Activated naive CD4-positive, alpha-beta T cell treated with anti-CD3 and anti-CD28 coated beads, Interleukin-2, amount 10 ng/mL, durations not matched to agents 5 hours and 36 hours (primary cell): ENCODE measurements around the gene ULK3. TPM values are rescaled to one million over a fixed set of nuclear protein-coding genes. Genes with fewer than 3 reads are reported as not detected.

ENCODE experiments used
- microRNA-seq: library from miRNA; unstranded; fragments of <30 nt; microRNA quantifications from one replicate; pipeline ENCODE4 v1.2.0, GENCODE V29; 2022; ENCODE audit warnings: borderline microRNAs expressed, borderline replicate concordance
- total RNA-seq, 2 experiments: library from RNA; stranded (reverse); gene quantifications; one replicate each; pipeline ENCODE4 v1.2.3, GENCODE V29; 2021

ULK3 gene, protein sequence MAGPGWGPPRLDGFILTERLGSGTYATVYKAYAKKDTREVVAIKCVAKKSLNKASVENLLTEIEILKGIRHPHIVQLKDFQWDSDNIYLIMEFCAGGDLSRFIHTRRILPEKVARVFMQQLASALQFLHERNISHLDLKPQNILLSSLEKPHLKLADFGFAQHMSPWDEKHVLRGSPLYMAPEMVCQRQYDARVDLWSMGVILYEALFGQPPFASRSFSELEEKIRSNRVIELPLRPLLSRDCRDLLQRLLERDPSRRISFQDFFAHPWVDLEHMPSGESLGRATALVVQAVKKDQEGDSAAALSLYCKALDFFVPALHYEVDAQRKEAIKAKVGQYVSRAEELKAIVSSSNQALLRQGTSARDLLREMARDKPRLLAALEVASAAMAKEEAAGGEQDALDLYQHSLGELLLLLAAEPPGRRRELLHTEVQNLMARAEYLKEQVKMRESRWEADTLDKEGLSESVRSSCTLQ
- total RNA-seq = 10 to 100 TPM; 67.0 to 71.4 TPM

DNA sequence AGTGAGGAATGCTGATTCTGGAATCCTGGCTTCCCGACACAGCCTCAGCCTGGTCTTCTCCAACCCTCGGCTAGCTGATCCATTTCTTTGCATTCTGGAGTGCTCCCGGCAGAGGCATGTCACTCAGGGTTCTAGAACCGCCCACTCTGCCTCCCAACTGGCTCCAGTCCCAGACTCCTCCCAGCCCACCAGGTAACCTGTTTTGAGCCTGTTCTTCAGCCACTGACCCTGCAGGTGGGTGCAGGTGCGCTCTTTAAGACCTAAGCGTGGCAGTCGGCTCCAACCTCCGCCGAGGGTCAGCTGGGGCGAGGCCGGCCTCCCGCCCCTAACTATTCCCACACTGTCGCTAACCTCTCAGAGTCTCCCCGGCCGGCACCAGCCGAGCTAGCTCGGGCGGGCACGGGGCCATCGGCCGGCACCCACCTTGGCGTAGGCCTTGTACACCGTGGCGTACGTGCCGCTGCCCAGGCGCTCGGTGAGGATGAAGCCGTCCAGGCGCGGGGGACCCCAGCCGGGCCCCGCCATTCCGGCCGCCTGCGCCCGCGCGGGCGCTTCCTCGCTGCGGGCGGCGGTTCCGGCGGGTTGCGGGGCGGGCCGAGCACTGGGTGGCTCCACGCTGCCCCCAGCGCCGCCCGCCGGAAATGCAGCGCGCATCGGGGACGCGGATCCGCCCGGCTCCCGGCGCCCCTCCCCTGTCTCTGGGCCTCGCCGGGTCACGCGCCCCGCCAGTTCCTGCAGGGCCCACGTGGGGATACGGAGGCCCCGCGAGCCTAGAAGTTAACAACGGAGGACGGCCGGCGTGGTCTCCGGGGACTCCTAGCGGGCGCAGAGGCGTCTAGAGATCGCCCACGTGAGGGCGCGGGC, at the start of gene ULK3:
Gene ULK3, minus strand, starts transcription at position 576 of the 864 bp plus-strand sequence. Its CDS starts 51 bp downstream, at position 525.

GRCh38 chr15:74889883-74890664, 47.1 kb upstream of the ULK3 start, which contains the start of gene MPI:
TSS of gene MPI (plus strand) at chr15:74890042. CDS start at chr15:74890074, 32 bp downstream.

GRCh38 chr15:74873036-74873755, 30.2 kb upstream of the ULK3 start, which contains the start of gene SCAMP2:
TSS of gene SCAMP2 (minus strand) at chr15:74873365. CDS start at chr15:74873255, 110 bp downstream.

DNA sequence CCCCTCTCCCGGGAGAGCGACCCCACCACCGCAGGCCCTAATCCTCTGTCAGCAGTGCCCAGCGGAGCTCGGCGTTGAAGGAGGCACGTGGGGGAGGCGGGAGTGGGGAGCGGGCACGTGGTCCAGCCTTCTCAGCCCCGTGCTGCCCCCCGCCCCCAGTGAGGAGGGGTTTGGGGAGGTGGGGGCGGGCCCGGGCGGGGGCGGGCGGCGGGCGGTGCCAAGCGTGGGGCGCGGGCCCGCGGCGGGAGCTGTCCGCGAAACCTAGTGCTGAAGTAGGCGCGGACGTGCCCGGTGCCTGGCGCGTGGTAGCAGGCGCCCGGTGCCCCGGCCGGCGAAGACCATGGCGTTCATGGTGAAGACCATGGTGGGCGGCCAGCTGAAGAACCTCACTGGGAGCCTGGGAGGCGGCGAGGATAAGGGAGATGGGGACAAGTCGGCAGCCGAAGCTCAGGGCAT, 16.6 kb downstream of the ULK3 start, which contains the start of gene CPLX3:
Gene CPLX3, plus strand, starts transcription at position 264 of the 456 bp plus-strand sequence. Its CDS starts 77 bp downstream, at position 341.

DNA sequence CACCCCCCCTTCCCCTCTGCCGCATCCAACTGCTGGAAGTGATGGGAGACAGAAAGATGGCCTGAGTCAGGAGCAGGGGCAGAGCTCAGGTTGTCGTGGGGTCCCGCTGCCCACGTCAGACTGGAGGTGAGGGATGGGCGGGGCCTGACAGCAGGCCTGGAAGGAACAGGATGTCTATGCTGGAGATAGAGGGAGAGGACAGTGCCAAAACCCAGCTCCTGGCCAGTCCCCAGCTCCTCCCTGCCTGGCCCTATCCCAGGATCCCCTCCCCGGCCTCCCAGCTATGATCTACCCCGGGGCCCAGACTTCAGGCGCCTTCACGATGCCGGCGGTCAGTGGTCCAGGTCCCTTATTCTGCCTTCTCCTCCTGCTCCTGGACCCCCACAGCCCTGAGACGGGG, 30.4 kb downstream of the ULK3 start, which contains the start of gene LMAN1L:
Gene LMAN1L, plus strand, starts transcription at position 303 of the 400 bp plus-strand sequence. Its CDS starts 20 bp downstream, at position 323.

Small RNAs within 50 kb of the gene (microRNA-seq; reads per million reads assigned to microRNA genes)
- gene MIR4513 (not detected), gene MIR6882 (2.3 reads per million, percentile 6 among the genes with 10 or more reads in this experiment)

Other genes with a start within 250 kb of the ULK3 start
- gene CLK3, start 227.3 kb downstream of the ULK3 start, total RNA-seq = 100 to 1,000 TPM; 122 to 125 TPM
- 10 to 100 TPM; 37.0 to 38.7 TPM for gene EDC3, start 147.1 kb downstream of the ULK3 start, total RNA-seq
- 1 to 10 TPM; 5.6 to 6.0 TPM for gene CYP1A1, start 117.6 kb downstream of the ULK3 start, total RNA-seq
- not detected for gene CYP1A2, start 94.3 kb downstream of the ULK3 start, total RNA-seq
- 100 to 1,000 TPM; 313 to 324 TPM for gene CSK, start 61.1 kb downstream of the ULK3 start, total RNA-seq
- gene LMAN1L, start 30.3 kb downstream of the ULK3 start, total RNA-seq = under 1 TPM; 0.38 to 0.67 TPM
- under 1 TPM in 1 of 2 experiments, not detected in 1; 0.12 TPM for gene CPLX3, start 16.5 kb downstream of the ULK3 start, total RNA-seq
- gene SCAMP2, start 30.2 kb upstream of the ULK3 start, total RNA-seq = 100 to 1,000 TPM; 106 to 111 TPM
- gene MPI, start 46.9 kb upstream of the ULK3 start, total RNA-seq = 10 to 100 TPM; 94.1 to 99.3 TPM
- gene FAM219B, start 63.7 kb upstream of the ULK3 start, total RNA-seq = 10 to 100 TPM; 83.6 to 89.5 TPM
- 100 to 1,000 TPM; 209 to 216 TPM for gene COX5A, start 94.9 kb upstream of the ULK3 start, total RNA-seq
- gene RPP25, start 113.6 kb upstream of the ULK3 start, total RNA-seq = 1 to 10 TPM; 5.5 to 5.7 TPM
- under 1 TPM; 0.23 to 0.24 TPM for gene SCAMP5, start 152.4 kb upstream of the ULK3 start, total RNA-seq
- 10 to 100 TPM; 16.2 to 16.8 TPM for gene PPCDC, start 180.4 kb upstream of the ULK3 start, total RNA-seq